GM18511 (cell line): Measurements from ENCODE around the gene TTC28.

Source experiments
- ATAC-seq: cut with Tn5 transposase; IDR thresholded peaks from one replicate; pipeline ENCODE4 v1.9.1; 2021; ENCODE audit warnings: mild to moderate bottlenecking, moderate library complexity; ENCODE audit not compliant: unreplicated experiment

The TTC28 gene

GRCh38 chr22:28034760-28035401 lies 644.8 kb downstream of the TTC28 start:
- no peak for ATAC-seq

GRCh38 chr22:28034145-28034759 lies 645.4 kb downstream of the TTC28 start:
- ATAC-seq, result no peak

GRCh38 chr22:28032861-28033260 lies 646.8 kb downstream of the TTC28 start:
- ATAC-seq, result no peak

- no peak for ATAC-seq
These were observed 648.2 kb downstream of the TTC28 start for GRCh38 chr22:28031383-28031922.

GRCh38 chr22:28030473-28030872 lies 649.2 kb downstream of the TTC28 start:
- ATAC-seq, result no peak

GRCh38 chr22:28029956-28030355 lies 649.7 kb downstream of the TTC28 start:
- no peak for ATAC-seq

- no peak for ATAC-seq
These were observed 650.3 kb downstream of the TTC28 start for GRCh38 chr22:28029201-28029948.

- ATAC-seq, result no peak
These were observed 651.9 kb downstream of the TTC28 start for GRCh38 chr22:28027453-28028448.

- no peak for ATAC-seq
These were observed 653.6 kb downstream of the TTC28 start for GRCh38 chr22:28025866-28026575.

- no peak for ATAC-seq
These were observed 654.3 kb downstream of the TTC28 start for GRCh38 chr22:28025333-28025732.

GRCh38 chr22:28024422-28024888 lies 655.2 kb downstream of the TTC28 start:
- ATAC-seq, result no peak

- no peak for ATAC-seq
These were observed 655.9 kb downstream of the TTC28 start for GRCh38 chr22:28023774-28024173.

GRCh38 chr22:28023036-28023435 lies 656.6 kb downstream of the TTC28 start:
- no peak for ATAC-seq

- no peak for ATAC-seq
These were observed 657.5 kb downstream of the TTC28 start for GRCh38 chr22:28021998-28022660.

- no peak for ATAC-seq
These were observed 658.3 kb downstream of the TTC28 start for GRCh38 chr22:28021116-28021997.

- ATAC-seq, result no peak
These were observed 659.5 kb downstream of the TTC28 start for GRCh38 chr22:28019881-28020861.

- no peak for ATAC-seq
These were observed 660.3 kb downstream of the TTC28 start for GRCh38 chr22:28019360-28019759.
